ENCODE measurements around the gene CLN6.

CLN6 gene

DNA sequence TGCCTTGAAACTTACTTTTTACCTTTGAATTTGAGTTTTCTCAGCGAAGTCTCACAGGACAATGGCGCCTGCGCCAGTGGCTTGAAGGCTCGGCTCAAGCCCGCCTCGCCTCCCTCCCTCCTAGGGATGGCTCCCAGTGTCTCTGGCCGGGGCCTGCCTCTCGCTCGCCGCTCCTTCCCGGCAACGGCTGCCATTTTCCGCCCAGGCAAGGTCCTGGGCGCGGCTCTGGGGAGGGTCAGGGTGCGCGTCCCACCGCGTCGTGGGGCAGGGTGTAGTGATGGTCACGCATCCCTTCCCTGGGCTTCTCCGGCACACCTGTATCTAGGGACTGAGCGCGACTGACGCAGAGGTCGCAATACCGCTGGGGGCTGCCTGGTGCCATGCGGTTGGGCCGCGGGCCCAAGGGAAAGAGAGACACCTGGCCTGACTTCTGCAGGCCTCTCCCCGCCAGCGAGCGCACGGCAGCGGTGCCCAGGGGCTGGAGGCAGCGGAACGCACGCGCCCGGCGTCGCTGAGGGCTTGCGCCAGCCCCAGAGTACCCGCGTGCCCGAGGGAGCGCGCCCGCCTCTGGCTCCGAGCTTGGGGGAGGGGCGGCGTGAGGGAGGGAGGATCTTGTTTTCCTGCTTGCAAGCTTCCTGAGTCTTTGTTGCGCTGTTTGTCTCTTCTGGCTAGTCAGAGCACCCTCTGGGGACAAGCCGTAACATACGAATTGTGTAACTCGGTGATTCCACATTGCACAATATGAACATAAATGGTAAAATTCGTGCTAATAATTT, 27.3 kb upstream of the CLN6 start:
- peak; percentile 94 for DNase-seq (ENCODE audit: low read depth)
- H3K4me3 ChIP-seq (ENCODE audit: low read depth, low read length): peak overlapping the region; percentile 70
- TF ChIP-seq, protein P1, sequence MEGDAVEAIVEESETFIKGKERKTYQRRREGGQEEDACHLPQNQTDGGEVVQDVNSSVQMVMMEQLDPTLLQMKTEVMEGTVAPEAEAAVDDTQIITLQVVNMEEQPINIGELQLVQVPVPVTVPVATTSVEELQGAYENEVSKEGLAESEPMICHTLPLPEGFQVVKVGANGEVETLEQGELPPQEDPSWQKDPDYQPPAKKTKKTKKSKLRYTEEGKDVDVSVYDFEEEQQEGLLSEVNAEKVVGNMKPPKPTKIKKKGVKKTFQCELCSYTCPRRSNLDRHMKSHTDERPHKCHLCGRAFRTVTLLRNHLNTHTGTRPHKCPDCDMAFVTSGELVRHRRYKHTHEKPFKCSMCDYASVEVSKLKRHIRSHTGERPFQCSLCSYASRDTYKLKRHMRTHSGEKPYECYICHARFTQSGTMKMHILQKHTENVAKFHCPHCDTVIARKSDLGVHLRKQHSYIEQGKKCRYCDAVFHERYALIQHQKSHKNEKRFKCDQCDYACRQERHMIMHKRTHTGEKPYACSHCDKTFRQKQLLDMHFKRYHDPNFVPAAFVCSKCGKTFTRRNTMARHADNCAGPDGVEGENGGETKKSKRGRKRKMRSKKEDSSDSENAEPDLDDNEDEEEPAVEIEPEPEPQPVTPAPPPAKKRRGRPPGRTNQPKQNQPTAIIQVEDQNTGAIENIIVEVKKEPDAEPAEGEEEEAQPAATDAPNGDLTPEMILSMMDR (conservative IDR thresholded peaks at IDR 0.05; ENCODE audit: low read depth, low read length): no peak

DNA sequence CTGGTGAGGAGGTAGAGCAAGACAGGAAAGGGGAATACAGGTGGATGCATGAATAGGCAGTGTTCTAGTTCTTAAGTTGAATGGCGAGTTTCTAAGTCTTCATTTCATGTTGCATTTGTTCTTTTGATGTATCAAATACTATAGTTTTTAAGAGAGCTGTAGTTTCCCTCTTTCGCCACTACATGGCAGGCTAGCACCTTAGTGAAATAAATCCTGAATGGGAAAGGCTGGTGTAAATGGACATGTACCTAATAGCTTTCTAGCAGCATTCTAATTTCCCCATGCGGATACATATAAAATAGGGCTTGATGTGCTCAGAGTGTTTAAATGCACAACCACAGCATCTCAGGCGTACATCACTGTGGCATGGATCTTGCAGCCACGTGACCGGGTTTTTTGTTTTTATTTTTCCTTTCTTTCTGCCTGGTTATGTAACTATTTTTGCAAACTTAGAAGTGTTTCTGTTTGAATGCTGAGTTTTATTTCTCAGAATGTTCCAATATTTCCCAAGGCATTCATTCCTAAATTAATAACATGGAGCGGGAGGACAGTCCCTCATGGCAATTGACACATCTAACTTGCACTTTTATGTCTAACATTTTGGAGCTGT, 23.5 kb upstream of the CLN6 start:
- peak; percentile 94 for DNase-seq (ENCODE audit: low read depth)
- TF ChIP-seq, protein P1 (conservative IDR thresholded peaks at IDR 0.05; ENCODE audit: low read depth, low read length): peak; percentile 82
- H3K4me3 ChIP-seq (ENCODE audit: low read depth, low read length): no peak overlapping the region

DNA sequence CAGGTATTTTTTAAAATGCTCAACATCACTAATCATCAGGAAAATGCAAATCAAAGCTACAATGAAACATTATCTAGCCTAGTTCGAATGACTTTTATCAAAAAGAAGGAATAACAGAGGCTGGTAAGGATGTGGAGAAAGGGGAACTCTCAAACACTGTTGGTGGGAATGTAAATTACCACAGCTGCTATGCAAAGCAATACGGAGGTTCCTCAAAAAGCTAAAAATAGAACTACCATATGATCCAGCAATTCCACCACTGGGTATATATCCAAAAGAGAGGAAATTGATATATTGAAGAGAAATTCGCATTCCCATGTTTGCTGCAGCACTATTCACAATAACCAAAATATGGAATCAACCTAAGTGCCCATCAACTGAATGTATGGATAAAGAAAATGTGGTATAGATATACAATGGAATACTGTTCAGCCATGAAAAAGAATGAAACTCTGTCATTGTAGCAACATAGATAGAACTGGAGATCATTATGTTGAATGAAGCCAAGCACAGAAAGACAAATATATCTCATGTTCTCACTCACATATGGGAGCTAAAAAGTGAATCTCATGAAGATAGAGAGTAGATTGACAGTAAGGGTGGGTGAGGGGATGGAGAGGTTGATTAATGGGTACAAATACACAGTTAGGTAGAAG, 19.7 kb upstream of the CLN6 start:
- no peak overlapping the region for H3K4me3 ChIP-seq (ENCODE audit: low read depth, low read length)
- DNase-seq (ENCODE audit: low read depth): no peak
- TF ChIP-seq, protein P1 (conservative IDR thresholded peaks at IDR 0.05; ENCODE audit: low read depth, low read length): no peak

DNA sequence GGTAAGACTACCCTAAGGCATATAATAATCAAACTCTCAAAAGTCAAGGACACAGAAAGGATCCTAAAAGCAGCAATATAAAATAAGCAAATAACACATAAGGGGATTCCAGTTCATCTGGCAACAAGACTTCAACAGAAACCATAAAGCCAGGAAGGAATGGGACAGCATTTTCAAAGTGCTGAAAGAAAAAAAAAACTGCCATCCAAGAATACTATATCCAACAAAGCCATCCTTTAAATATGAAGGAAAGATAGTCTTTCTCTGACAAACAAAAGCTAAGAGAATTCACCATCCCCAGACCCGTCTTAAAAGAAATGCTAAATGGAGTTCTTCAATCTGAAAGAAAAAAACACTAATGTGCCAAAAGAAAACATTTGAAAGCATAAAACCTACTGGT, 14.7 kb upstream of the CLN6 start:
- no peak for DNase-seq (ENCODE audit: low read depth)
- TF ChIP-seq, protein P1 (conservative IDR thresholded peaks at IDR 0.05; ENCODE audit: low read depth, low read length): no peak
- no peak overlapping the region for H3K4me3 ChIP-seq (ENCODE audit: low read depth, low read length)

DNA sequence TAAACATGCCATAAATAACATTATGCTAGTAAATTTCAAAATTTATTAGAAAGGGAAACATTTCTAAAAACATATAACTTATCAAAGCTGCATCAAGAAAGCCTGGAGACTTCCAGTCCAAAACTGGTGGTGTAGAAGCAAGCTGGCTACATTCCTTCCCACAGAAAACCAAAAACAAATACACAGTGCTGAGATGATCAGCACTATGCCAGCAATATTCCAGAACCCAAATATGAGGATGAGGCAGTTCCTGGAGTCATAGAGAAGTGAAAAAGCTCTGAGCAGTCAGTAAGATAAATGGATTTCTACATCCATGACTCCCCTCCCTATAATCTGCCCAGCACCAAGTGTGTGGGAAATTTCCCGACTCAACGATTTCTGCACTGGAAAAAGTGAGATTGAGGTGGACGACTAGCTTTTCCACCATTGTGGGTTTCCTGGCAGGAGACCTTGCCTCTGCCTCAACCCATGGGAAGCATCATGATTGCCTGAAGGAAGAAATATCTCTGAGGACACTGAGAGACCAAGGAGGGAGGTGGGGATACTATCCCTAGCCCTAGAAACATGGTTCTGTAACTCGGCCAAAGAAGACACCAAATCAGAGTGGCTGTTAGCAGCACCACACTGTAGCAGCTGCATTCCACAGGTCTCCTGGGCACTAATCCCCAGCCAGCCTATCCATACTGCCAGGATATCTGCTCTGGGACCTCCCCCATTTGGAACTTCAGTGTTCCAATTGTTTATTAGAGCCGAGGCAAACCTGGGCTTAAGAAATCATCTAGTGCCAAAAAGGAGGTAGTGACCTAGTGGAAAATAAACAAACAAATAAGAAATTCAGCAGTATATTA, 11.8 kb upstream of the CLN6 start:
- DNase-seq (ENCODE audit: low read depth): no peak
- TF ChIP-seq, protein P1 (conservative IDR thresholded peaks at IDR 0.05; ENCODE audit: low read depth, low read length): no peak
- H3K4me3 ChIP-seq (ENCODE audit: low read depth, low read length): no peak overlapping the region

DNA sequence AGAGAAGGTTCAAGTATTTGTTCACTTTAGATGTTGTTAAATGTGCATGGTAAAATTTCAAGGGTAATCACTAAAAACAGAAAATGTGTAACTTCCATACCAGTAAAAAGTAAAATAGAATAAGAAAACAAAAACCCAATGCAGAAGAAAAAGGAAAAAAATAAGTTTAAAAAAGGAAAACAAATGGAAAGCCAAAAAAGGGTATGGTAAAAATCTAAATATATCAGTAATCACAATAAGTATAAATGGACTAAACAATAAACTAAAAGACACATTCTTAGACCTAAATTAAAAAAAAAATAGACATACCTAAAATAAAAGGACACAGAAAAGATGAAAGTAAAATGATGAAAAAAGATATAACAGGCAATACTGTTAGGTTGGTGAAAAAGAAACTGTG, 9.5 kb upstream of the CLN6 start:
- TF ChIP-seq, protein P1 (conservative IDR thresholded peaks at IDR 0.05; ENCODE audit: low read depth, low read length): no peak
- no peak for DNase-seq (ENCODE audit: low read depth)
- H3K4me3 ChIP-seq (ENCODE audit: low read depth, low read length): no peak overlapping the region

Measured in choroid plexus epithelial cell (primary cell).